Measurements from ENCODE around the gene TMEM147.
"Not testable (repeated sequence)": the region's sequence is repeated elsewhere in the genome, so short reads cannot be mapped to it uniquely, and the experiment has no call there.

Gene TMEM147

DNA sequence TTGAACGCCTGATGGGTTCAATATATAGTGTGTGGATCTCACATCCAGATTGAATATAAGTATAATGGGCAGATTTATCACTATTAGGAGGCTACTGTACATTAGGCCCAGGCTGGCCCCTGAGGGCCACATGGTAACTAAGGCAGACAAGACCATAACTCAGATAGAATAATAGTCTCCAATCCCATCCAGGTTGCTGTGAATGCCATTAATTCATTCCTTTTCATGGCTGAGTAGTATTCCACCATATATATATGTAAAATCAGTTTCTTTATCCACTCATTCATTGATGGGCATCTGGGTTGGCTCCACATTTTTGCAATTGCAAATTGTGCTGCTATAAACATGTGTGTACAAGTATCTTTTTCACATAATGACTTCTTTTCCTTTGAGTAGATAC is 32.5 kb downstream of the TMEM147 start:
- Mint-ChIP-seq H3K9me3 (peaks cover 16 to 17% of the 10 kb centered on the region in 2 donors), H3K4me1 (no peaks in the 10 kb centered on the region), H3K36me3 (peaks cover 11 to 18% of the 10 kb centered on the region in 2 donors), H3K27ac (no peak overlapping the region), H3K27me3 (peaks cover 12 to 29% of the 10 kb centered on the region in 2 donors), H3K4me3 (no peak overlapping the region)
- ATAC-seq (replicated peaks) (no peak), DNase-seq (no peak)

- Mint-ChIP-seq H3K4me1 (no peaks in the 10 kb centered on the region), H3K4me3 (no peak overlapping the region), H3K9me3 (peaks cover 16 to 17% of the 10 kb centered on the region in 2 donors), H3K27me3 (peaks cover 13 to 37% of the 10 kb centered on the region in 2 donors), H3K36me3 (peaks cover 11 to 18% of the 10 kb centered on the region in 2 donors), H3K27ac (no peak overlapping the region)
- DNase-seq (no peak), ATAC-seq (replicated peaks) (no peak)
These were observed 33.3 kb downstream of the TMEM147 start for GRCh38 chr19:35578707-35579106.

DNA sequence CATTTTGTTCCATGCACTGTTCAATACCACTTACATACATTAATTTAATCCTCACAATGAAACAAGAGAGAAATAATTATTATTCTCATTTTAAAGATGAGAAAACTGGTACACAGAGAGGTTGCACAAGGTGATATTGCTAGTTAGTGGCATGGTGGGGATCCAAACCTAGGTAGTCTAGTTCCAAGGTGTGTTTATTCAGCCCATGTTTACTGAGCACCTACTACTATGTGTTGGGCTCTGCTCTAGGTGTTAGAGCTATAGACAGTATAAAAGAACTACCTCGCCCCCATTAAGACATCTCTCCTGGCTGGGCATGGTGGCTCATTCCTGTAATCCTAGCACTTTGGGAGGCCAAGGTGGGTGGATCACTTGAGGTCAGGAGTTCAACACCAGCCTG is 37.3 kb downstream of the TMEM147 start:
- no peak for DNase-seq
- Mint-ChIP-seq H3K27me3 (peaks cover 31 to 57% of the 10 kb centered on the region in 2 donors), H3K4me3 (no peak overlapping the region), H3K9me3 (peaks cover 0 to 2% of the 10 kb centered on the region in 2 donors), H3K36me3 (no peaks in the 10 kb centered on the region), H3K27ac (no peak overlapping the region), H3K4me1 (no peaks in the 10 kb centered on the region)
- no peak for ATAC-seq (replicated peaks)

- Mint-ChIP-seq H3K36me3 (no peaks in the 10 kb centered on the region), H3K4me1 (no peaks in the 10 kb centered on the region), H3K27me3 (peaks cover 39 to 54% of the 10 kb centered on the region in 2 donors), H3K4me3 (no peak within 1 kb of the TSS), H3K9me3 (peaks cover 0 to 2% of the 10 kb centered on the region in 2 donors), H3K27ac (no peak within 1 kb of the TSS)
- ATAC-seq (replicated peaks) (peak; percentile 34 to 46), DNase-seq (no peak)
These were observed 40.4 kb downstream of the TMEM147 start, which contains the start of gene PMIS2 for GRCh38 chr19:35585848-35586247. Gene PMIS2 (plus strand): TSS chr19:35586173. CDS start chr19:35586260, 87 bp downstream.

DNA sequence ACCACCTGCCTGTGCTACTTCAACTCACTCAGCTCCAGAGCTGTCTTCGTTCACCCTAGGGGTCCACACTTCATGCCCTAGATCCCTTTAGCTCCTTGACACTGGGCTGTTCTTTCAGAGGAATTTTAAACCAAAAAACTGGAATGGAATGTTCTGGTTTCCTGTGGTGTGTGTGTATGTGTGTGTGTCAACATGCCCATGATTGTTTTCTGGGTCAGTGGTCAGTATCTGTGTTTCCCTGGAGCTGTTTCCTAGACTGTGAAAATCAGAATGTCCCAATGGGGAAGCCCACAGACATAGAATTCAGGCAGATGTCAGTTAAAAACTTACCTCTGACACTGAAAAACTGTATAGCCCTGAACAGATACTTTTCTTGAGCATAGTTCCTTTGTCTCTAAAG is 41.9 kb downstream of the TMEM147 start:
- ATAC-seq (replicated peaks) (no peak), DNase-seq (no peak)
- no peaks in the 10 kb centered on the region for H3K36me3 Mint-ChIP-seq
- no peak overlapping the region for H3K4me3 Mint-ChIP-seq
- H3K4me1 Mint-ChIP-seq: no peaks in the 10 kb centered on the region
- H3K27ac Mint-ChIP-seq: no peak overlapping the region
- H3K9me3 Mint-ChIP-seq: peaks cover 0 to 2% of the 10 kb centered on the region in 2 donors
- peaks cover 39 to 51% of the 10 kb centered on the region in 2 donors for H3K27me3 Mint-ChIP-seq

- H3K9me3 Mint-ChIP-seq: no peaks in the 10 kb centered on the region
- ATAC-seq (replicated peaks) (no peak), DNase-seq (no peak)
- no peaks in the 10 kb centered on the region for H3K4me1 Mint-ChIP-seq
- no peak overlapping the region for H3K27ac Mint-ChIP-seq
- no peaks in the 10 kb centered on the region for H3K36me3 Mint-ChIP-seq
- no peak overlapping the region for H3K4me3 Mint-ChIP-seq
- peaks cover 25 to 27% of the 10 kb centered on the region in 2 donors for H3K27me3 Mint-ChIP-seq
These were observed 45.4 kb downstream of the TMEM147 start for GRCh38 chr19:35590875-35591274.

- no peaks in the 10 kb centered on the region for H3K36me3 Mint-ChIP-seq
- H3K9me3 Mint-ChIP-seq: no peaks in the 10 kb centered on the region
- peak in 1 of 2 donors; percentile 38 for ATAC-seq (replicated peaks)
- peaks cover 0 to 3% of the 10 kb centered on the region in 2 donors for H3K4me1 Mint-ChIP-seq
- H3K27ac Mint-ChIP-seq: no peak overlapping the region
- DNase-seq: no peak
- peaks cover 18 to 20% of the 10 kb centered on the region in 2 donors for H3K27me3 Mint-ChIP-seq
- no peak overlapping the region for H3K4me3 Mint-ChIP-seq
These were observed 46.8 kb downstream of the TMEM147 start for GRCh38 chr19:35592226-35592625.

GRCh38 chr19:35595026-35595425 is 49.6 kb downstream of the TMEM147 start:
- not testable (repeated sequence) for H3K4me3 Mint-ChIP-seq; H3K36me3 Mint-ChIP-seq; H3K4me1 Mint-ChIP-seq; DNase-seq; H3K9me3 Mint-ChIP-seq; ATAC-seq (replicated peaks); H3K27ac Mint-ChIP-seq
- H3K27me3 Mint-ChIP-seq: peaks cover 13 to 24% of the 10 kb centered on the region in 2 donors

- Mint-ChIP-seq H3K9me3 (no peaks in the 10 kb centered on the region), H3K36me3 (no peaks in the 10 kb centered on the region), H3K27ac (no peak overlapping the region), H3K4me1 (peaks cover 0 to 3% of the 10 kb centered on the region in 2 donors), H3K4me3 (no peak overlapping the region), H3K27me3 (peaks cover 17 to 33% of the 10 kb centered on the region in 2 donors)
- ATAC-seq (replicated peaks): no peak
- DNase-seq: no peak
These were observed 50.5 kb downstream of the TMEM147 start for GRCh38 chr19:35595928-35596327.

DNA sequence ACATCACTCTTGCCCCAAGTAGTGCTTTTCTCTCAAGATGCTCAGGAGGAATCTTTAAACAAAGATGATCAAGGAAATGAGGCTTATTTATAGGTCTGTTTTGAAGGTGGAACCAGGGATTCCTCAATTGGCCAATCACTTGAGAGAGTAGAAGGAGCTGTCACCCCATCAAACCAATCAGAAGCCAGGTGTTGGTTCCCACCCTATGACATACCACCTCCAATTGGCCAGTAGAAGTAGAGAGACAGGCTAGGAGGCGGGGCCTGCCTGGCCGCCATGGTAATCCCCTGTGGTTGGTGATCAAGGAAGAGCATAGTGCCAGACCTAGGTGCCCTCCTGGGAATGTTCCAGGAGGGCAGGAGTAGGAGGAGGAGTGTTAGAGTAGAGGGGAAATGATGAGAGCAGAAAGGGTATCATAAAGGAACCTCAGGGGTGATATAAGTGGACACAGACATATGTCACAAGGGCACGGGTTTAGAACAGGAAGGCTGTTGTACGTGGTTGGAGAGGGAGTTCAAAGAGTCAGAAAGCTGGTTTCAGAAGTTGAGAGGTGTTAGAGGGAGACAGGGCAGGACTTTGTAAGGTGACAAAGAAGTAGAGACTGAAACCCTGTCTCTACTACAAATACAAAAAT is 51.1 kb downstream of the TMEM147 start:
- Mint-ChIP-seq H3K9me3 (no peaks in the 10 kb centered on the region), H3K27me3 (peaks cover 21 to 38% of the 10 kb centered on the region in 2 donors), H3K4me3 (no peak overlapping the region), H3K27ac (no peak overlapping the region), H3K4me1 (peaks cover 0 to 3% of the 10 kb centered on the region in 2 donors), H3K36me3 (no peaks in the 10 kb centered on the region)
- no peak for DNase-seq
- peak; percentile 62 to 83 for ATAC-seq (replicated peaks)
